Measurements from ENCODE around the gene MYO1G.
"Not testable (repeated sequence)": the region's sequence is repeated elsewhere in the genome, so short reads cannot be mapped to it uniquely, and the experiment has no call there.

The MYO1G gene

DNA sequence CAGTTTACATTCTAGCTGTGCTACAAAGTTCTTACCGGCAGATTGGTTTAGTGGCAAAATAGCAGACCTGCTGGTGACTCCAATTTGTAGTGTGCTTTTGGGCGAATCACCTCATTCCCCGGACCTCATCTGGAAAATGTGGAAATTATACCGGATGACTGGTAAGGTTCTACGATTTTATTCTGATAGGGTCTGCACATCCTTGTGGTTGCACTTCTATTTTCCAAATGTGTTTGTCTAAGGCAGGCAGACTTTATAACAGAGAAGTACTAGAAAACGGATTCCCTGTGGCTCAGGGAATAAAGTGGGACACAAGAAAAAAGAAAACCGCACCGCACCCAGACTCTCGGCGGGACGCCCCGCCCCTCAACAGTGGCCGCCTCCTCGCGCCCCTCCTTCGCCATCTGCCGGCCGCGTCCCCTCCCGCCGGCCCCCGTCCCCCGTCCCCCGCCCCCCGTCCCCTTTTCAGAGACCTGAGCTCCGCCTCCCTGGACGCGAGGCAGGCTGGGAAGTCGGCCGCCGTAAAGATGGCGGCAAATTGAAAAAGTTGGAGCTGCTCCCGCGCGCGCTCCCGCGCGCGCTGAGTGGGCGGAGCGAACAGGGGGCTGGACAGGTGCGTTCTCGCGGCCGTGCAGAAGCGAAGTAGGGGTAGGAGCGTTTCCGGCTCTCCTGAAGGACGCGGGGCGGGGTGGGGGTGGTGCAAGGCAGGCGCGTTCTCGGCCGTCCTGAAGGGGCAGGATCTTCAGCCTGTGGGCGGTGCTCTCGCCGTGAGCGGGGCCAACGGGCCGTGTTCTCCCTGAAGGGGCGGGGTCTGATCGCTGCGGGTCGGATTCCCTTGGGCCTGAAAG is 20.7 kb upstream of the MYO1G start:
- peak; percentile 94 for DNase-seq (ENCODE audit: low read depth)

GRCh38 chr7:44998153-44998871 is 19.5 kb upstream of the MYO1G start:
- DNase-seq (ENCODE audit: low read depth): no peak

GRCh38 chr7:44995555-44996493 is 17.0 kb upstream of the MYO1G start:
- DNase-seq (ENCODE audit: low read depth): no peak

- DNase-seq (ENCODE audit: low read depth): peak; percentile 90
Measured at GRCh38 chr7:44994877-44995554, 16.2 kb upstream of the MYO1G start.

DNA sequence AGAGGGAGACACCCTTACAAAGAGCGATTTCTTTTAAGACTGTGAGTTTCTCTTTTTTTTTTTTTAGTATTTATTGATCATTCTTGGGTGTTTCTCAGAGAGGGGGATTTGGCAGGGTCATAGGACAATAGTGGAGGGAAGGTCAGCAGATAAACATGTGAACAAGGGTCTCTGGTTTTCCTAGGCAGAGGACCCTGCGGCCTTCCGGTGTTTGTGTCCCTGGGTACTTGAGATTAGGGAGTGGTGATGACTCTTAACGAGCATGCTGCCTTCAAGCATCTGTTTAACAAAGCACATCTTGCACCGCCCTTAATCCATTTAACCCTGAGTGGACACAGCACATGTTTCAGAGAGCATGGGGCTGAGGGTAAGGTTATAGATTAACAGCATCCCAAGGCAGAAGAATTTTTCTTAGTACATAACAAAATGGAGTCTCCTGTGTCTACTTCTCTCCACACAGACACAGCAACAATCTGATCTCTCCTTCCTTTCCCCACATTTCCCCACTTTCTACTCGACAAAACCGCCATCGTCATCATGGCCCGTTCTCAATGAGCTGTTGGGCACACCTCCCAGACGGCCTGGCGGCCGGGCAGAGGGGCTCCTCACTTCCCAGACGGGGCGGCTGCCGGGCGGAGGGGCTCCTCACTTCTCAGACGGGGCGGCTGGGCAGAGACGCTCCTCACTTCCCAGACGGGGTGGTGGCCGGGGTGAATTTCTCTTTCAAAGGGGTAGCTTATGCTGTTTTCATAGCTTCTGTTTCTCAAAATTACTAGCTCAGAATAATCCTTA is 13.4 kb upstream of the MYO1G start:
- not testable (repeated sequence) for DNase-seq (ENCODE audit: low read depth)

DNA sequence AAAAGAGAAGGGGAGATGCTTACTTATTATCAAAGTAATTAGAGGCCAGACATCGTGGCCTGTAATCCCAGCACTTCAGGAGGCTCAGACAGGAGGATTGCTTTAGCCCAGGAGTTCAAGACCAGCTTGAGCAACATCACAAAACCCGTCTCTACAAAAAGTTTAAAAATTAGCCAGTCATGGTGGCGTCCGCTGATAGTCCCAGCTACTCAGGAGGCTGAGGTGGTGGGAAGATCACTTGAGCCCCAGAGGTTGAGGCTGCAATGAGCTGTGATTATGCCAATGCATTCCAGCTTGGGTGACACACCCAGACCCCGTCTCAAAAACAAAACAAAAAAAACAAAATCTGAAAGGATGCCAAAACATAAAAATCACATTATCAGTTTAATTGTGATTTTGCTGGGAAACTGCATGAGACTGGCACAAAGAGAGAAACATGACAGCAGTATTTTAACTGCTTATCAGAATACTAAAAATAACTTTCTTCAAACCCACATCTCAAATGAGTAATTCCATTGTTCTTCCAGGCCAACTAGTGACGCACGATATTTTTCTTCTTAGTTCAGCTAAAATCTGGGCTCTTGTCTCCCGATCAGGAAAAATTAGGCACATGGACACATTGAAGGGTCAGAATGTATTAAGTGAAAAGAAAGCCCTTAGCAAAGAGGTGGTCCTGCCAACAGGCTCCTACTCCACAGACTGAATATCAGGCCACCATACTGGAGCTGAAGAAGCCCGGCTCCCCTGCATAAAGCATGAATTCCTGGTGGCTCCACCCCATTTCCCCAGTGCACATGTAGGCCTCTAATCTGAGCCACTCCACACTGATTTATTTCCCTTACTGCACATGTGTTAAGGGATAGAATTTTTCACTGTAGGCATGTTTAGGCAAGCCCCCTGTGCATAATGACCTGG is 11.6 kb upstream of the MYO1G start:
- no peak for DNase-seq (ENCODE audit: low read depth)

DNA sequence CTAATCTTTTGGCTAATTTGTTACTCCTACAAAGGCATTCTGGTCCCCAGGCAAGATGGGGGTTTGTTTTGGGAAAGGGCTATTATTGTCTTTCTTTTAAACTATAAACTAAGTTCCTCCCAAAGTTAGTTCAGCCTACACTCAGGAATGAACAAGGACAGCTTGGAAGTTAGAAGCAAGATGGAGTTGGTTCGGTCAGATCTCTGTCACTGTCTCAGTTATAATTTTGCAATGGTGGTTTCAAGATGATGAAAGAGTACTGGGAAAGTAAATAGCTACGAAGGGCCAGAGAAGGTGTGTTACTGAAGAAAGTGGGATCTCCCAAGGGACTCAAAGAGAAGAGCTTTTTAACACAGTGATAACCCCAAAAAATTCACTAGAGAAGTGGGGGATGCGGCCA is 10.3 kb upstream of the MYO1G start:
- no peak for DNase-seq (ENCODE audit: low read depth)

- no peak for DNase-seq (ENCODE audit: low read depth)
Measured at GRCh38 chr7:44988701-44989100, 9.9 kb upstream of the MYO1G start.

DNA sequence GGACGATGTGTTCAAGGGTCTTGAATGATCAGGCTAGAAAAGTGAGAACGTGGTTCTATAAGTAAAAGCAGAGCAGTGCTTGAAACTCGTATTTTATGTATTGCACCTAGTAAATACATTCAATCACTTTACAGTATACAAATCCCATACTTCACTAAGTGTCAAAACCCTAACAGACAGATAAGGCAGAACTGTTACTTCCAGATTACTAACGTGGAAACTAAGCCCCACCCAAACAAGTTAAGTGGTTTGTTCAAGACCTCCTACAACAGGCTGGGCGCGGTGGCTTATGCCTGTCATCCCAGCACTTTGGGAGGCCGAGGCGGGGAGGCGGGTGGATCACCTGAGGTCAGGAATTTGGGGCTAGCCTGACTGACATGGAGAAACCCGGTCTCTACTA is 9.2 kb upstream of the MYO1G start:
- no peak for DNase-seq (ENCODE audit: low read depth)

GRCh38 chr7:44987457-44987856 is 8.6 kb upstream of the MYO1G start:
- no peak for DNase-seq (ENCODE audit: low read depth)

DNA sequence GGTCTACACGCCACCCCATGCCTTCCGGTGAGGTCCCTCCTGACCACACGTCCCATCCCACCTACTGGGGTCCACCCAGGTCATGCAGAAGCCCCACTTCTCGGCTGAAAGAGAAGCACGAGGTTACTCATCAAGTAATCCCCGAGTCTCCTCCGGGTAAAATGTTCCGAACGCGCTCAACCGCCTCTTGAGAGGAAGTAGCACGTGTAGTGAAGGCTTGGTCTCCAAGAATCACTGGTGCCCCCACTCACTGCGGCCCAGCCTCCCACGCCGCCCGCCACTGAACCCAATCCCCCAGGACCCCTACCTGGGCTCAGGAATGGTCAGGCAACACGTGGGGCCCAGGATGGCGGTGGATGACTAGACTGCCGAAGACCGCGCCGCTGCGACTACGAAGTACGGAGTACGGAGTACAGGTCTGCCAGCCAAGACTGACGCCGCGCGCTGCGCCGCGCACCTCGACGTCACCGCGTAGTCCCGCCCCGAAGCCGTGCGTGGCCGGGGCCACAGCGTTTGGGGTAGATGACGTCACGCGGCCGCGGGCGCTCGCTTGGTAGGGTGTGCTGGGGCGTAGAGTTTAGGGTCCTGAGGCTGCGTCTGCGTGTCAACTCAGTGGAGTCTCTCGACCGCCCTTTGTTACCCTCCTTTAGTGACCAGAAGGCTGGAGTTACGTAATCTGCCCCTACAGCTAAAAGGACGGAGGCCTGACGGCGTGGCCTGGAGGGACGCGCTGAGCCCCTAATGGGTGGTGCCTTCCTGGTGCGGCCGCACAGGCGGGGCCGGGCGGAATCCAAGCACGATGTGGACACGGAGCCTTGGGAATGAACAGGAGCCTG is 7.6 kb upstream of the MYO1G start:
- DNase-seq (ENCODE audit: low read depth): peak; percentile 95

DNA sequence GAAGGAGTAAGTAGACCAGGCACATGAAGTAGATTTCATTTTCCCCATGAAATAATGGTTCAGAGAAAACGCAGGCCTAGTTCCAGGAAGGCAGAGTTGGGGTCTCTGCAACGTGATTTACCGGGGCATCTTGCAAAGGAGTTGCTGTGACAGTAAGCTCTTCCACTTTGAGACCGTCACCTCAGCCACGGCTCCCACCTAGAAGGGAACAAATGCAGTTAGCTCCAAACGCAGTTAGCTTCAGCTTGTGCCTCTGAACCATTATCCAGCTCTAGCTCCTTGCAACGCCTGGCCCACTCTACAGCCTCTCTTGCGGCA is 7.0 kb upstream of the MYO1G start:
- no peak for DNase-seq (ENCODE audit: low read depth)

GRCh38 chr7:44985033-44985695 is 6.3 kb upstream of the MYO1G start:
- DNase-seq (ENCODE audit: low read depth): no peak

DNA sequence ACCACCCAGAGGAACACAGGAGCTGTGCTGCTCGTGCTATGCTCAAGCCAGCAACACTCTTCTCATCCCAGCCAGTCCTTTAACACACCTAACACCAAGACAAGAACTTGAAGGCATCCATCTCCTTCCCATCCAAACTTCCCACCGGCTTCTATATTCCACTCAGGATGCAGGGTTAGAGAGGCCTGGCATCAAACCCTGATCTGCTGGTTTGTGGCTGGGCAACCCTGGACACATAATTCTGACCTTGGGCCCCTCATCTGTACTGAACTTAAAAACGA is 5.6 kb upstream of the MYO1G start:
- DNase-seq (ENCODE audit: low read depth): no peak

GRCh38 chr7:44983742-44984477 is 5.1 kb upstream of the MYO1G start:
- DNase-seq (ENCODE audit: low read depth): no peak

- no peak for DNase-seq (ENCODE audit: low read depth)
Measured at GRCh38 chr7:44982970-44983369, 4.2 kb upstream of the MYO1G start.

- DNase-seq (ENCODE audit: low read depth): no peak
Measured at GRCh38 chr7:44982535-44982923, 3.7 kb upstream of the MYO1G start.

GRCh38 chr7:44981035-44981706 is 2.4 kb upstream of the MYO1G start:
- DNase-seq (ENCODE audit: low read depth): no peak

Data from CMK (cell line).